SK-N-MC (cell line): Measurements from ENCODE around the gene CLCNKA.
A peak's percentile ranks its signal among the peaks of the same experiment; 100 is the strongest.
"Not testable (repeated sequence)": the region's sequence is repeated elsewhere in the genome, so short reads cannot be mapped to it uniquely, and the experiment has no call there.

ENCODE experiments used
- DNase-seq: peaks from one replicate; pipeline ENCODE4 v3.0.0-alpha.2; 2011; ENCODE audit warnings: low read depth, low spot score
- H3K27ac ChIP-seq: fragments of 200-600 bp; sonication (generic); 2 replicates; pipeline ENCODE4 v1.5.1; 2016; ENCODE audit warnings: mixed run types
- H3K36me3 ChIP-seq: fragments of 200-600 bp; sonication (generic); 2 replicates; pipeline ENCODE4 v1.6.1; 2017; ENCODE audit warnings: antibody characterized with exemption, low read length, mixed read lengths; ENCODE audit not compliant: insufficient read depth
- H3K4me3 ChIP-seq: fragments of 200-600 bp; sonication (generic); 2 replicates; pipeline ENCODE4 v1.5.1; 2016
- H3K9ac ChIP-seq: fragments of 200-600 bp; sonication (generic); 2 replicates; pipeline ENCODE4 v1.8.0; 2017; ENCODE audit warnings: mixed run types, mixed read lengths; ENCODE audit not compliant: insufficient read length
- H3K9me3 ChIP-seq: fragments of 200-600 bp; sonication (generic); 2 replicates; pipeline ENCODE4 v1.6.1; 2017; ENCODE audit warnings: low read depth, mild to moderate bottlenecking, antibody characterized with exemption, low read length, moderate library complexity, mixed read lengths
- EZH2 ChIP-seq: fragments of 200-600 bp; sonication (generic); IDR thresholded peaks from one replicate; pipeline ENCODE4 v1.6.1; 2017; ENCODE audit warnings: antibody characterized with exemption
- FOXP2 ChIP-seq: optimal IDR thresholded peaks from 2 replicates; pipeline ENCODE3; 2011; ENCODE audit warnings: mild to moderate bottlenecking, moderate library complexity; ENCODE audit not compliant: insufficient read depth; ENCODE audit errors: extremely low read length, control extremely low read depth
- POLR2AphosphoS5 ChIP-seq: IDR thresholded peaks from 2 replicates; pipeline ENCODE4 v1.6.1; 2012; ENCODE audit warnings: mild to moderate bottlenecking, low read depth, low read length, borderline replicate concordance

The CLCNKA gene

DNA sequence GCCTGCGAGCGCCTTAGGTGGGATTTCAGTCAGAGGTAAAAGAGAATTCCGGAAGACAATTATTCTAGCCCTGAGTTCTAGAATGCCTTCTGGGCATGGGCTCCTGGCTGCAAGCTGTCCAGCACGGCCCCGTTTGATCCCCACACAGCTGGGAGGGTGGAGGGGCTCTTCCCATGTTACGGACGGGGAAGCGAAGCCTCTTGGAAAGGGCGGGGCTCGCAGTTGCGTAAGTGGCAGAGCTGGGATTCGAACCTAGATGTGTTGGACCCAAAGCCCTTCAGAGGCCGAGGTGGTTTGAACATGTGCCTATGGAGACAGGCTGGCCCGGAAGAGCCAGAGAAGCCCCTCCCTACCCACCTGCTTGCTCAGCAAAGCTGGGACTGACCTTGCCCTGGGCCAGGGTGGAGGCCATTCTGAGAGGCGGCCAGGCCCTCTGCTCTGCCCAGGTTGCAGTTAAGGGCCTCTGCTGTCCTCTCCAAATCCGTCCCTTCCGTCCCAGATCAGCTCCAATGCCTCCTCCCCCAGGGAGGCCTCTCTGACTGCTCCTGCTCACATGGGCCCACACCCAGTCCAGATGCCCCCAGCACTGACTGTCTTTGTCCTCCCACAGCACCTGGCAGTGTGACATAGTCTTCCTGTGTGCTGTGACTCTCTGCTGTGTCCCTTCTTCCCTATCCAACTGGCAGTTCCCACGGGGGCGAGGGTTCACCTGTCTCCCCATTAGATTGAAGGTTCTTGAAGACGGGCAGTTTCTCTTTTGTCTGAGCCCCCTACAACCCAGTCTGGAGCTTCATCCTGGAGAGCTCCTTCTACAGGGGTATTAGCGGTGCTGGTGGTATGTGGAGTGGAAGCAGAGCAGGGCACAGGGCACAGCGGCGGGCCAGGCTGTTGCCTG, 2.8 kb upstream of the CLCNKA start:
- H3K36me3 ChIP-seq, result no peaks in the 10 kb centered on the region
- no peak overlapping the region for H3K9ac ChIP-seq
- TF ChIP-seq POLR2AphosphoS5 (no peak), EZH2 (no peak), FOXP2 (no peak)
- H3K9me3 ChIP-seq, result no peaks in the 10 kb centered on the region
- no peak overlapping the region for H3K4me3 ChIP-seq
- no peak overlapping the region for H3K27ac ChIP-seq
- no peak for DNase-seq

DNA sequence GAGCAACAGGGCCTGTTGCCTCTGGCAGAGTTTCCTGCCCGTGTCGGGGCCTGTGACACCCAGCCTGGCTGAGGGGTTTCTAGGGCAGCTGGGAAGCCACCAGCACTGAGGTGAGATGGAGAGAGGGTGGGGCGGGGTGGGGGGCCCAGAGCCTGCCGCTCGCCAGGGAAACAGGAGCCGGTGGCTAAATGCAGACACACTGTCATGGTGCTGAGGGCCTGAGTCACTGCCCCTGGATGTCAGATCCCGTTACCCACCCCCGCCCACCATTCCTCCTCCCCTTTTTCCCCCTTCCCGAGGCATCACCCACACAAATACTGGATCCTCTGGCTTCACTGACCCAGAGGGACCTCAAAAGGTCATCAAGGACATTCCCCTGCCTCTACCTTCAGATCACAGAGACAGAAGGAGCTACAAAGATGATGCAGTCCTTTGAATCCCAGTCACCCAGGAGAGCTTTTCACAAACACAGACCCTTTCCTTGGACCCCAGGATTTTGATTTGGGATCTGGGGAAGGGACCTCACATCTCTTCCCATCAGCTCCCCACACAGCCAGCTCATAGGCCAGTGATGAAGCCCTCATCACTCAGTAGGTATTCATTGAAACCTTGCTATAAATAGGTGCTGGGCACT, 2.1 kb upstream of the CLCNKA start:
- no peak overlapping the region for H3K9ac ChIP-seq
- no peak overlapping the region for H3K27ac ChIP-seq
- H3K36me3 ChIP-seq, result no peaks in the 10 kb centered on the region
- no peak for DNase-seq
- H3K4me3 ChIP-seq, result no peak overlapping the region
- no peaks in the 10 kb centered on the region for H3K9me3 ChIP-seq
- TF ChIP-seq POLR2AphosphoS5, result no peak
- TF ChIP-seq EZH2, result no peak
- TF ChIP-seq FOXP2, result no peak

DNA sequence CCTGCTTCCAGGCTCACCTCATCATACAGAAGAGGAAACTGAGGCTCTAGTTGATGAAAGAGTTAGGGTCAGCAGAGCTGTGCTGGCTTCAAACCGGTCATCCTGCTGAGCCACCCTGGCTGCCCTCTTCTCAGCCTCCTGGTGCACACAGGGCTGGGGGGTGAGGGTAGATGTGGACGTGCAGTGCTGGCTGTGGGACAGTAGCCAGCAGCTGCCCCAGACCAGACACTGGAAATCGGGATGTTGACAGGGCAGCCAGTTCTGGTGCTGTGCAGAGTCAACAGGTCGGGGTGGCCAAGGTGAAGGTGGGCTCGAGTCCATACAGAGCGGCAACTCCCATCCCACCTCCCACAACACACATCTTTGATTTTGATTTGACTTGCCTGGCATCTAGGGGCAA, 1.5 kb upstream of the CLCNKA start:
- no peak overlapping the region for H3K9ac ChIP-seq
- DNase-seq, result no peak
- H3K9me3 ChIP-seq, result no peaks in the 10 kb centered on the region
- H3K36me3 ChIP-seq, result no peaks in the 10 kb centered on the region
- no peak for TF ChIP-seq FOXP2
- no peak for TF ChIP-seq POLR2AphosphoS5
- no peak for TF ChIP-seq EZH2
- H3K4me3 ChIP-seq, result no peak overlapping the region
- H3K27ac ChIP-seq, result no peak overlapping the region

GRCh38 chr1:16020878-16021277, 958 bp upstream of the CLCNKA start:
- not testable (repeated sequence) for H3K27ac ChIP-seq, H3K9ac ChIP-seq, H3K9me3 ChIP-seq

GRCh38 chr1:16022393-16022792, 557 bp downstream of the CLCNKA start:
- H3K9ac ChIP-seq, result no peak overlapping the region
- H3K4me3 ChIP-seq, result no peak overlapping the region
- TF ChIP-seq EZH2 (no peak), POLR2AphosphoS5 (no peak), FOXP2 (no peak)
- no peaks in the 10 kb centered on the region for H3K9me3 ChIP-seq
- H3K27ac ChIP-seq, result no peak overlapping the region
- no peak for DNase-seq
- no peaks in the 10 kb centered on the region for H3K36me3 ChIP-seq

More at GRCh38 chr1:16020878-16021277, 958 bp upstream of the CLCNKA start:
- H3K36me3 ChIP-seq, H3K4me3 ChIP-seq, DNase-seq: not testable (repeated sequence)

- no peaks in the 10 kb centered on the region for H3K9me3 ChIP-seq
- no peak overlapping the region for H3K27ac ChIP-seq
- H3K4me3 ChIP-seq, result no peak overlapping the region
- no peaks in the 10 kb centered on the region for H3K36me3 ChIP-seq
- DNase-seq, result no peak
- H3K9ac ChIP-seq, result no peak overlapping the region
- TF ChIP-seq FOXP2 (no peak), EZH2 (no peak), POLR2AphosphoS5 (no peak)
Measured at GRCh38 chr1:16023050-16023653, 1.3 kb downstream of the CLCNKA start.

DNA sequence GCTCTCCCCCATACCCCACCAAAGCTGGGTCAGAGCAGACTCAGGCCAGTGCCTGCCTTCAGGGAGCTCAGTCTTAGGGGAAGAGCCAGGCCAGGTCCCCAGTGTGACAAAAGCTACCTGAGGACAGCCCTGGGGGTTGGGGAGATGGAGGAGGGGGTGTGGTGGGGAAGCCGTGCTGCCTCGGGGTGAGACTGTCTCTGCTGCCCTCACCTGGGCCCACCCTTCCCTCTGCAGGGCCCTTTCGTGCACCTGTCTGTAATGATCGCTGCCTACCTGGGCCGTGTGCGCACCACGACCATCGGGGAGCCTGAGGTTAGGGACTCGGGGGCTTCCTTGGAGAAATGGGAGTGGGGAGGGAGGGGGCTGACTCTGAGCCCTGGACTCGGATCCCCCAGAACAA, 4.5 kb downstream of the CLCNKA start:
- not testable (repeated sequence) for H3K9ac ChIP-seq, H3K4me3 ChIP-seq, H3K27ac ChIP-seq, DNase-seq, H3K9me3 ChIP-seq, H3K36me3 ChIP-seq

DNA sequence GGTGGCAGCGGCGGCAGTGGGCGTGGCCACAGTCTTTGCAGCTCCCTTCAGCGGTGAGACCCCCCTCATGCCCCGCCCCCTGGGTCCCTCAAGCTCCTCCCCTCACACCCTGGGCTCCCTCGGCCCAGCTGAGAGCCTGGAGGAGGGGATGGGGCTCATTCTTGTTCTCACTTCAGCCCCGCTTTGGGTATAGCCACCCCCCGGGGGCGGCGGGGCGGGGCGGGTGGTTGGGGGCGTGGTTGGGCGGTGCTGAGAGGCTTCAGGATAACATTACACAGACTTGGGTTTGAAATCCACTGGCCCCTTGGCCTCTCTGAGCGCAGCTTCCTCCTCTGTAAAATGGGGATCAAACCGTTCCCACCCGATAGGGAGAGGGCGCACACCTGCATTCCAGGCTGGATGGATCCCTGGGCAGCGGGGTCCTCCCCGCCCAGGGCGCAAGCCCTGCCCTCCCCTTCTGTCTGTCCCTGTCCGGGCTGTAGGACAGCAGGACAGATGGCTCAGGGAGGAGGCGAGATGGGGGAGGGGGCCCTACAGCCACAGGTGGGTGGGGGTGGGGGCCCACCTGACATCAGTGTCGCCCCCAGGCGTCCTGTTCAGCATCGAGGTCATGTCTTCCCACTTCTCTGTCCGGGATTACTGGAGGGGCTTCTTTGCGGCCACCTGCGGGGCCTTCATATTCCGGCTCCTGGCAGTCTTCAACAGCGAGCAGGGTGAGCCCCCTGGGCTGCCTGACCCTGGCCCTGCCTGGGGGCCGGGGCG, 5.1 kb downstream of the CLCNKA start:
- no peak for DNase-seq
- TF ChIP-seq FOXP2, result no peak
- TF ChIP-seq POLR2AphosphoS5, result no peak
- no peak for TF ChIP-seq EZH2
- no peak overlapping the region for H3K27ac ChIP-seq
- no peaks in the 10 kb centered on the region for H3K36me3 ChIP-seq
- no peaks in the 10 kb centered on the region for H3K9me3 ChIP-seq
- H3K4me3 ChIP-seq, result peak overlapping the region; percentile 62
- H3K9ac ChIP-seq, result no peak overlapping the region
